ENCODE results near the gene PKN1. TPM values are rescaled to one million over a fixed set of nuclear protein-coding genes. Genes with fewer than 3 reads are reported as not detected.

The PKN1 gene
- total and polyA plus RNA-seq, 2 of the 4 experiments (the other 2 are of a cell fraction): 39.1 to 41.4 TPM

GRCh38 chr19:14471436-14472187 lies 38.5 kb downstream of the PKN1 start:
- 89% methylated on average over 8 of the region's 46 CpGs; no CpG with 5 or more reads in 1 of the 2 experiments for WGBS, 2 experiments (ENCODE audit: extremely low coverage in 2 of 2, insufficient read length in 1 of 2)
- H2AK9ac ChIP-seq (replicated peaks; ENCODE audit: low read depth, low read length, poor library complexity): peak overlapping the region; percentile 55
- in situ Hi-C loops (cut with MboI; ENCODE audit: low sequenced_read_pairs) (loop anchor here (10.0 kb wide), 1 partner anchor 587 kb away; no protein-coding TSS in a partner anchor), intact Hi-C loops (cut with micrococcal nuclease) (no loop called here), dilution Hi-C loops (cut with HindIII; ENCODE audit: low sequenced_read_pairs, unreplicated experiment) (no loop called here)
- no peaks in the 10 kb centered on the region for H3K27me3 ChIP-seq (ENCODE audit: control insufficient read depth, insufficient read depth, low read length)
- H3K56ac ChIP-seq (ENCODE audit: extremely low read depth, insufficient read depth, low read length): no peak overlapping the region
- H2BK120ac ChIP-seq (ENCODE audit: low read depth, low read length): no peak overlapping the region
- no peak overlapping the region for H2AK5ac ChIP-seq (ENCODE audit: low read depth, low read length)
- H4K91ac ChIP-seq (ENCODE audit: insufficient read depth, low read depth, low read length): no peak overlapping the region
- no peaks in the 10 kb centered on the region for H3K9me3 ChIP-seq (ENCODE audit: control insufficient read depth, insufficient read depth, low read length)
- H3K4me2 ChIP-seq (ENCODE audit: low read depth, low read length): no peak overlapping the region
- H4K20me1 ChIP-seq (ENCODE audit: insufficient read depth, low read length): peaks cover 7% of the 10 kb centered on the region; the same call in 1 of the 2 replicates
- ATAC-seq (ENCODE audit: low read depth) (no peak), DNase-seq (no peak)
- peaks cover 18% of the 10 kb centered on the region for H3K4me1 ChIP-seq (ENCODE audit: control insufficient read depth, insufficient read depth, low read length)
- no TSS peak for BruUV-seq (replicated peaks)
- H2BK15ac ChIP-seq (ENCODE audit: low read depth, low read length): no peak overlapping the region
- H3K4me3 ChIP-seq (ENCODE audit: insufficient read depth, low read depth, low read length): no peak overlapping the region
- no peak overlapping the region for H4K5ac ChIP-seq (ENCODE audit: low read depth, low read length)
- no peak overlapping the region for H3K14ac ChIP-seq (replicated peaks; ENCODE audit: low read depth, low read length)
- ChIA-PET CTCF (no interaction called here), POLR2A (ENCODE audit: unreplicated experiment) (no interaction called here)
- no peak overlapping the region for H2BK20ac ChIP-seq (ENCODE audit: low read depth, low read length)
- H3K9ac ChIP-seq (ENCODE audit: low read depth, low read length): no peak overlapping the region
- peak overlapping the region; percentile 76 for H2AFZ ChIP-seq (replicated peaks; ENCODE audit: low read length, poor library complexity)
- H2BK5ac ChIP-seq (ENCODE audit: low read depth, low read length, poor library complexity, severe bottlenecking): no peak overlapping the region
- H3K79me1 ChIP-seq (ENCODE audit: low read depth in 1 of 2, low read length in 2 of 2): peaks cover 0 to 18% of the 10 kb centered on the region in 2 experiments; a peak in 1 of 4 replicates
- H3K27ac ChIP-seq (ENCODE audit: insufficient read depth, low read length): no peak overlapping the region
- no peak overlapping the region for H3K4ac ChIP-seq (ENCODE audit: low read depth, low read length)
- H3K9me1 ChIP-seq (ENCODE audit: insufficient read depth, low read length): 0 out of 2 replicates have a peak, but pooled peaks cover 5% of the 10 kb centered on the region
- H3K23ac ChIP-seq (ENCODE audit: low read depth, low read length): no peak overlapping the region
- no peak overlapping the region for H4K8ac ChIP-seq (ENCODE audit: low read depth in 2 of 2, low read length in 2 of 2)
- peaks cover 26% of the 10 kb centered on the region for H3K36me3 ChIP-seq (ENCODE audit: control insufficient read depth, insufficient read depth, low read length)
- no peak overlapping the region for H3K18ac ChIP-seq (ENCODE audit: low read depth, low read length)
- TF ChIP-seq USF2 (IDR thresholded peaks at IDR 0.05; ENCODE audit: low read depth, low read length): no peak
- TF ChIP-seq RAD21 (IDR thresholded peaks at IDR 0.05; ENCODE audit: low read length): no peak
- no peak for TF ChIP-seq CHD1 (IDR thresholded peaks at IDR 0.05; ENCODE audit: low read depth, low read length)
- no peak for TF ChIP-seq MXI1 (IDR thresholded peaks at IDR 0.05; ENCODE audit: borderline replicate concordance, low read depth, low read length)
- TF ChIP-seq RCOR1 (IDR thresholded peaks at IDR 0.05; ENCODE audit: insufficient replicate concordance, low read length): no peak
- no peak for TF ChIP-seq NFE2L2 (IDR thresholded peaks at IDR 0.05; ENCODE audit: low read depth, low read length)
- no peak for TF ChIP-seq BHLHE40 (IDR thresholded peaks at IDR 0.05; ENCODE audit: low read depth, low read length)
- TF ChIP-seq CTCF (conservative IDR thresholded peaks at IDR 0.05; ENCODE audit: low read depth, low read length): no peak
- TF ChIP-seq CEBPB (IDR thresholded peaks at IDR 0.05; ENCODE audit: low read depth, low read length): no peak
- no peak for TF ChIP-seq FOS (IDR thresholded peaks at IDR 0.05; ENCODE audit: low read depth, low read length)
- TF ChIP-seq POLR2A (IDR thresholded peaks at IDR 0.05; ENCODE audit: low read depth, low read length): no peak
- no peak for TF ChIP-seq RFX5 (IDR thresholded peaks at IDR 0.05; ENCODE audit: low read depth, low read length)
- TF ChIP-seq MAZ (IDR thresholded peaks at IDR 0.05; ENCODE audit: borderline replicate concordance, low read depth, low read length): no peak
- TF ChIP-seq MAFK (IDR thresholded peaks at IDR 0.05; ENCODE audit: low read depth, low read length): no peak
- no peak for TF ChIP-seq SMC3 (IDR thresholded peaks at IDR 0.05; ENCODE audit: low read depth, low read length)

All from IMR-90 (cell line).